Measurements from ENCODE around the gene DTWD1. TPM values are rescaled to one million over a fixed set of nuclear protein-coding genes. Genes with fewer than 3 reads are reported as not detected.

DTWD1 gene
- total and polyA plus RNA-seq, 9 of the 15 experiments (the other 6 are each of a cell fraction or from before 2014, with no cell fraction given), result 23.1 to 76.4 (median 36.5) TPM

DNA sequence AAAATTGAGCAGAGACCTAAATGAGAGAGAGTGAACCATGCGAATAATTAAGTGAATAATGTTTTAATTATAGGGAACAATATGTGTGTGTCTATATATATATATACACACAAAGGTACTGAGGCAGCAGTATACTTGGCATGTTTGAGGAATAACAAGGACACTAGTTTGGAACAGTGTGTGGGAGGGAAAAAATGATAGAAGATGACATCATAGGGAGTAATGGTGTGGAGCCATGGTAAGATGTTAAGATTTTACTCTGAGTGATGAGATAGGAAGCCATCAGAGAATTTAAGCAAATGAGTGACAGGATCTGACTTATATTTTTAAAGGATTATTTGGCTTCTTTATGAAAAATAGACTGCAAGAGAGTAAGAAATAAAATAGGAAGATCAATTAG, 29.1 kb downstream of the DTWD1 start:
- no peaks in the 10 kb centered on the region for H3K9me1 ChIP-seq (ENCODE audit: control insufficient read depth, insufficient read depth, low read length)
- CTCF ChIA-PET (ENCODE audit: low intra/inter-chr PET ratio), result no interaction called here
- in situ Hi-C loops (cut with MboI), result no loop called here
- DNase-seq (ENCODE audit: extremely low read depth in 1 of 4, low spot score in 3 of 4) (no peak), ATAC-seq (no peak), FAIRE-seq (no peak)
- TF ChIP-seq RNF2 (IDR thresholded peaks at IDR 0.05), result no peak
- peak; percentile 29; the same call in 1 of the 2 replicates for TF ChIP-seq ATF7 (IDR thresholded peaks at IDR 0.05)
- peak; percentile 36; the same call in 1 of the 2 replicates for TF ChIP-seq ATF3 (IDR thresholded peaks at IDR 0.05)
- TF ChIP-seq ATF3 (CRISPR knock-in tag; conservative IDR thresholded peaks at IDR 0.05), result no peak
- BruUV-seq (replicated peaks), result no TSS peak
- no peaks in the 10 kb centered on the region for H3K27me3 ChIP-seq (ENCODE audit: control insufficient read depth in 2 of 2, insufficient read depth in 2 of 2, low read length in 2 of 2)
- no peak overlapping the region for H3K4me2 ChIP-seq (ENCODE audit: insufficient read depth, low read length)
- intact Hi-C loops (cut with micrococcal nuclease), result no loop called here
- H3K27ac ChIP-seq (ENCODE audit: extremely low read depth, low read depth, low read length), result no peak overlapping the region
- 93% methylated on average over 1 of the region's 1 CpG for WGBS (ENCODE audit: insufficient coverage, low coverage, missing lambda C conversion rate)
- no peak overlapping the region for H2AFZ ChIP-seq (ENCODE audit: low read depth, low read length)
- POLR2A ChIA-PET, result no interaction called here
- no peaks in the 10 kb centered on the region for H3K4me1 ChIP-seq (replicated peaks in 1 of 2; ENCODE audit: control insufficient read depth in 2 of 2, insufficient read depth in 2 of 2, low read length in 2 of 2)
- H3K4me3 ChIP-seq, result no peak overlapping the region
- H4K20me1 ChIP-seq (replicated peaks; ENCODE audit: control insufficient read depth, insufficient read depth, low read length), result no peaks in the 10 kb centered on the region
- H3K79me2 ChIP-seq (ENCODE audit: control insufficient read depth, insufficient read depth, low read length), result no peaks in the 10 kb centered on the region
- peaks cover 2% of the 10 kb centered on the region; the same call in 1 of the 2 replicates for H3K9me3 ChIP-seq (replicated peaks; ENCODE audit: control insufficient read depth, insufficient read depth, low read depth, low read length)
- H3K9ac ChIP-seq (ENCODE audit: insufficient read depth in 1 of 2, low read depth in 2 of 2, low read length in 2 of 2), result no peak overlapping the region
- no peaks in the 10 kb centered on the region for H3K36me3 ChIP-seq (ENCODE audit: control insufficient read depth, insufficient read depth, low read length)

DNA sequence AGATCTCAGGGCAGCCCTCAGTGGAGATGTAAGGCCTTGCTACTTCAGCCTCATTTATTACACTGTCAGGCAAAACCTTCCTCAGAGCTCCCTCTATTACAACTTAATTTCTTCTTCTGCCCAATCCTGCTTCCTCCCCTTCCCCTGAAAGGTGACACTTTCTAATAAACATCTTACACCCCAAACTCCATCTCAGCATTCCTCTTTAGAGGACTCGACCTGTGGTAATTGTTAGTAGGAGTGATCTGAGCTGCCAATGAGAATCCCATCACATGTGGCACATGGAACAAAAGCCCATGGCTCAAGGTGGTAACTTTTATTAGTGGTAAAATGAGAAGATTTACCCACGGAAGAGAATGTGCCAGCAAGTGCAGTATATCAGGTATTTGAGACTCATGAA, 29.8 kb downstream of the DTWD1 start:
- Histone ChIP-seq H3K27ac (ENCODE audit: extremely low read depth, low read depth, low read length) (no peak overlapping the region), H3K36me3 (ENCODE audit: control insufficient read depth, insufficient read depth, low read length) (no peaks in the 10 kb centered on the region), H3K9me1 (ENCODE audit: control insufficient read depth, insufficient read depth, low read length) (no peaks in the 10 kb centered on the region), H2AFZ (ENCODE audit: low read depth, low read length) (no peak overlapping the region), H3K9me3 (replicated peaks; ENCODE audit: control insufficient read depth, insufficient read depth, low read depth, low read length) (peaks cover 2% of the 10 kb centered on the region; the same call in 1 of the 2 replicates), H3K9ac (ENCODE audit: insufficient read depth in 1 of 2, low read depth in 2 of 2, low read length in 2 of 2) (no peak overlapping the region), H3K27me3 (ENCODE audit: control insufficient read depth in 2 of 2, insufficient read depth in 2 of 2, low read length in 2 of 2) (no peaks in the 10 kb centered on the region), H4K20me1 (replicated peaks; ENCODE audit: control insufficient read depth, insufficient read depth, low read length) (no peaks in the 10 kb centered on the region), H3K79me2 (ENCODE audit: control insufficient read depth, insufficient read depth, low read length) (no peaks in the 10 kb centered on the region), H3K4me3 (no peak overlapping the region), H3K4me2 (ENCODE audit: insufficient read depth, low read length) (no peak overlapping the region), H3K4me1 (replicated peaks in 1 of 2; ENCODE audit: control insufficient read depth in 2 of 2, insufficient read depth in 2 of 2, low read length in 2 of 2) (no peaks in the 10 kb centered on the region)
- BruUV-seq (replicated peaks), result no TSS peak
- CTCF ChIA-PET (ENCODE audit: low intra/inter-chr PET ratio), result no interaction called here
- WGBS (ENCODE audit: insufficient coverage, low coverage, missing lambda C conversion rate), result 4% methylated on average over 2 of the region's 2 CpGs
- FAIRE-seq (no peak), ATAC-seq (no peak), DNase-seq (ENCODE audit: extremely low read depth in 1 of 4, low spot score in 3 of 4) (no peak)
- in situ Hi-C loops (cut with MboI), result no loop called here
- intact Hi-C loops (cut with micrococcal nuclease), result no loop called here
- POLR2A ChIA-PET, result no interaction called here
- TF ChIP-seq SMC3 (conservative IDR thresholded peaks at IDR 0.05; ENCODE audit: insufficient read depth, low read depth, low read length) (no peak), FOXJ2 (tag; IDR thresholded peaks at IDR 0.05) (no peak)
